IPS-20b (cell line): ENCODE measurements around the gene CERS6.
"Not testable (repeated sequence)": the region's sequence is repeated elsewhere in the genome, so short reads cannot be mapped to it uniquely, and the experiment has no call there.

ENCODE experiments used
- H3K27ac ChIP-seq: one replicate; pipeline ENCODE4 v1.5.1; 2013; ENCODE audit warnings: low read length
- H3K27me3 ChIP-seq: 2 replicates; pipeline ENCODE4 v1.6.1; 2013; ENCODE audit warnings: mild to moderate bottlenecking, low read length, inconsistent platforms; ENCODE audit not compliant: insufficient read depth
- H3K36me3 ChIP-seq: 2 replicates; pipeline ENCODE4 v1.6.1; 2013; ENCODE audit warnings: low read depth, mild to moderate bottlenecking, inconsistent platforms, low read length, moderate library complexity; ENCODE audit not compliant: insufficient read depth
- H3K4me1 ChIP-seq: 2 replicates; pipeline ENCODE4 v1.6.1; 2013; ENCODE audit warnings: mild to moderate bottlenecking, control low read depth, inconsistent platforms, low read length, moderate library complexity; ENCODE audit not compliant: insufficient read depth
- H3K4me3 ChIP-seq: 2 replicates; pipeline ENCODE4 v1.5.1; 2013; ENCODE audit warnings: mild to moderate bottlenecking, low read length, inconsistent platforms
- H3K9ac ChIP-seq: 2 replicates; pipeline ENCODE4 v1.6.1; 2013; ENCODE audit warnings: low read depth, mild to moderate bottlenecking, inconsistent platforms, low read length, moderate library complexity
- H3K9me3 ChIP-seq: 2 replicates; pipeline ENCODE4 v1.6.1; 2013; ENCODE audit warnings: mild to moderate bottlenecking, low read depth, low read length, inconsistent platforms; ENCODE audit not compliant: insufficient read depth

CERS6 gene

GRCh38 chr2:168781191-168781817 is 325.2 kb downstream of the CERS6 start:
- no peaks in the 10 kb centered on the region for H3K9me3 ChIP-seq
- H3K4me1 ChIP-seq: peaks cover 27% of the 10 kb centered on the region
- no peak overlapping the region for H3K4me3 ChIP-seq
- H3K9ac ChIP-seq: no peak overlapping the region
- H3K27me3 ChIP-seq: no peaks in the 10 kb centered on the region
- H3K36me3 ChIP-seq: no peaks in the 10 kb centered on the region
- no peak overlapping the region for H3K27ac ChIP-seq

GRCh38 chr2:168782271-168782670 is 326.2 kb downstream of the CERS6 start:
- H3K4me3 ChIP-seq: no peak overlapping the region
- no peak overlapping the region for H3K9ac ChIP-seq
- no peaks in the 10 kb centered on the region for H3K9me3 ChIP-seq
- no peak overlapping the region for H3K27ac ChIP-seq
- H3K36me3 ChIP-seq: no peaks in the 10 kb centered on the region
- H3K4me1 ChIP-seq: peaks cover 27% of the 10 kb centered on the region
- H3K27me3 ChIP-seq: no peaks in the 10 kb centered on the region

GRCh38 chr2:168784993-168785392 is 328.9 kb downstream of the CERS6 start:
- peaks cover 27% of the 10 kb centered on the region for H3K4me1 ChIP-seq
- no peak overlapping the region for H3K27ac ChIP-seq
- no peaks in the 10 kb centered on the region for H3K9me3 ChIP-seq
- H3K4me3 ChIP-seq: no peak overlapping the region
- no peak overlapping the region for H3K9ac ChIP-seq
- H3K27me3 ChIP-seq: no peaks in the 10 kb centered on the region
- no peaks in the 10 kb centered on the region for H3K36me3 ChIP-seq

- H3K36me3 ChIP-seq: no peaks in the 10 kb centered on the region
Observed at GRCh38 chr2:168787098-168787781, 331.2 kb downstream of the CERS6 start.

GRCh38 chr2:168787782-168788376 is 331.8 kb downstream of the CERS6 start:
- no peak overlapping the region for H3K4me3 ChIP-seq
- H3K27ac ChIP-seq: no peak overlapping the region
- H3K36me3 ChIP-seq: no peaks in the 10 kb centered on the region
- peaks cover 6% of the 10 kb centered on the region for H3K4me1 ChIP-seq
- H3K27me3 ChIP-seq: no peaks in the 10 kb centered on the region
- H3K9me3 ChIP-seq: no peaks in the 10 kb centered on the region
- H3K9ac ChIP-seq: no peak overlapping the region

More at GRCh38 chr2:168787098-168787781, 331.2 kb downstream of the CERS6 start:
- Histone ChIP-seq H3K4me1 (peaks cover 8% of the 10 kb centered on the region), H3K9ac (no peak overlapping the region), H3K27ac (no peak overlapping the region), H3K27me3 (no peaks in the 10 kb centered on the region), H3K9me3 (no peaks in the 10 kb centered on the region), H3K4me3 (no peak overlapping the region)

- Histone ChIP-seq H3K9ac (no peak overlapping the region), H3K36me3 (no peaks in the 10 kb centered on the region), H3K4me1 (no peaks in the 10 kb centered on the region), H3K9me3 (no peaks in the 10 kb centered on the region), H3K4me3 (no peak overlapping the region), H3K27me3 (no peaks in the 10 kb centered on the region), H3K27ac (no peak overlapping the region)
Observed at GRCh38 chr2:168789776-168790175, 333.7 kb downstream of the CERS6 start.

- Histone ChIP-seq H3K9ac (no peak overlapping the region), H3K27me3 (no peaks in the 10 kb centered on the region), H3K36me3 (no peaks in the 10 kb centered on the region)
Observed at GRCh38 chr2:168790226-168790902, 334.3 kb downstream of the CERS6 start.

GRCh38 chr2:168791140-168791539 is 335.1 kb downstream of the CERS6 start:
- not testable (repeated sequence) for H3K36me3 ChIP-seq

More at GRCh38 chr2:168790226-168790902, 334.3 kb downstream of the CERS6 start:
- no peak overlapping the region for H3K4me3 ChIP-seq
- no peaks in the 10 kb centered on the region for H3K9me3 ChIP-seq
- H3K27ac ChIP-seq: no peak overlapping the region
- no peaks in the 10 kb centered on the region for H3K4me1 ChIP-seq

GRCh38 chr2:168793596-168793995 is 337.5 kb downstream of the CERS6 start:
- H3K9ac ChIP-seq: no peak overlapping the region
- H3K4me1 ChIP-seq: peaks cover 2% of the 10 kb centered on the region; the same call in 1 of the 2 replicates
- no peaks in the 10 kb centered on the region for H3K9me3 ChIP-seq
- no peak overlapping the region for H3K27ac ChIP-seq
- no peak overlapping the region for H3K4me3 ChIP-seq
- no peaks in the 10 kb centered on the region for H3K27me3 ChIP-seq
- H3K36me3 ChIP-seq: no peaks in the 10 kb centered on the region

More at GRCh38 chr2:168791140-168791539, 335.1 kb downstream of the CERS6 start:
- not testable (repeated sequence) for H3K27ac ChIP-seq, H3K9me3 ChIP-seq, H3K9ac ChIP-seq, H3K4me3 ChIP-seq, H3K4me1 ChIP-seq, H3K27me3 ChIP-seq

GRCh38 chr2:168794968-168795367 is 338.9 kb downstream of the CERS6 start:
- H3K9me3 ChIP-seq: no peaks in the 10 kb centered on the region
- H3K36me3 ChIP-seq: no peaks in the 10 kb centered on the region
- peaks cover 12% of the 10 kb centered on the region for H3K4me1 ChIP-seq
- H3K9ac ChIP-seq: no peak overlapping the region
- no peak overlapping the region for H3K4me3 ChIP-seq
- no peaks in the 10 kb centered on the region for H3K27me3 ChIP-seq
- H3K27ac ChIP-seq: no peak overlapping the region

GRCh38 chr2:168796090-168796577 is 340.1 kb downstream of the CERS6 start:
- Histone ChIP-seq H3K36me3 (no peaks in the 10 kb centered on the region), H3K4me3 (no peak overlapping the region), H3K27me3 (no peaks in the 10 kb centered on the region), H3K9me3 (no peaks in the 10 kb centered on the region), H3K9ac (no peak overlapping the region), H3K27ac (no peak overlapping the region), H3K4me1 (peaks cover 12% of the 10 kb centered on the region)
